HepG2 (cell line): ENCODE results near the gene TECTB. TPM values are rescaled to one million over a fixed set of nuclear protein-coding genes. Genes with fewer than 3 reads are reported as not detected.
A peak's percentile ranks its signal among the peaks of the same experiment; 100 is the strongest.

Experiments
- DBP ChIP-seq: sonication (generic); formaldehyde crosslinking; IDR thresholded peaks from 2 replicates; pipeline ENCODE4 v1.4.0; 2020; ENCODE audit warnings: missing genetic modification reagents; ENCODE audit errors: not compliant biosample characterization
- DDIT3 ChIP-seq: sonication (generic); formaldehyde crosslinking; IDR thresholded peaks from 2 replicates; pipeline ENCODE4 v1.4.0; 2020; ENCODE audit warnings: mild to moderate bottlenecking, missing genetic modification reagents
- FLYWCH1 ChIP-seq: sonication (generic); formaldehyde crosslinking; IDR thresholded peaks from 2 replicates; pipeline ENCODE4 v1.8.1; 2023; ENCODE audit warnings: mild to moderate bottlenecking, missing genetic modification reagents
- FOSL1 ChIP-seq: sonication (generic); formaldehyde crosslinking; IDR thresholded peaks from 2 replicates; pipeline ENCODE4 v1.9.0; 2021; ENCODE audit warnings: missing genetic modification reagents, borderline replicate concordance
- HHEX ChIP-seq: IDR thresholded peaks from 2 replicates; pipeline ENCODE4 v1.6.1; 2016; ENCODE audit warnings: control low read depth
- NCOA5 ChIP-seq: sonication (generic); formaldehyde crosslinking; IDR thresholded peaks from 2 replicates; pipeline ENCODE4 v1.4.0; 2020; ENCODE audit warnings: missing genetic modification reagents
- NFYC ChIP-seq: IDR thresholded peaks from 2 replicates; pipeline ENCODE4 v1.6.1; 2016; ENCODE audit warnings: missing genetic modification reagents, missing compliant biosample characterization
- PRPF4 ChIP-seq: fragments of 200-400 bp; formaldehyde crosslinking; IDR thresholded peaks from 2 replicates; pipeline ENCODE4 v1.6.1; 2016; ENCODE audit warnings: low read length, low read depth; ENCODE audit not compliant: poor library complexity, severe bottlenecking
- SALL2 ChIP-seq: sonication (generic); formaldehyde crosslinking; IDR thresholded peaks from 2 replicates; pipeline ENCODE4 v1.8.1; 2023; ENCODE audit warnings: mild to moderate bottlenecking, missing genetic modification reagents, inconsistent platforms
- SIN3A ChIP-seq: IDR thresholded peaks from 2 replicates; pipeline ENCODE4 v1.6.1; 2011; ENCODE audit warnings: low read depth, mild to moderate bottlenecking, control low read depth, low read length, borderline replicate concordance
- TERF1 ChIP-seq: sonication (generic); formaldehyde crosslinking; IDR thresholded peaks from 2 replicates; pipeline ENCODE4 v1.8.0; 2022; ENCODE audit warnings: mild to moderate bottlenecking, missing genetic modification reagents, moderate library complexity
- U2AF1 ChIP-seq: fragments of 200-400 bp; formaldehyde crosslinking; optimal IDR thresholded peaks from 2 replicates; pipeline ENCODE3; 2017; ENCODE audit warnings: mild to moderate bottlenecking, low read depth, low read length
- ZNF121 ChIP-seq: sonication (generic); formaldehyde crosslinking; IDR thresholded peaks from 2 replicates; pipeline ENCODE4 v1.5.0; 2020; ENCODE audit warnings: mild to moderate bottlenecking, missing genetic modification reagents
- ZNF224 ChIP-seq: sonication (generic); formaldehyde crosslinking; IDR thresholded peaks from 2 replicates; pipeline ENCODE4 v1.5.0; 2020; ENCODE audit warnings: mild to moderate bottlenecking, missing genetic modification reagents
- ZNF326 ChIP-seq: sonication (generic); formaldehyde crosslinking; IDR thresholded peaks from 2 replicates; pipeline ENCODE4 v1.4.0; 2020; ENCODE audit warnings: missing genetic modification reagents, borderline replicate concordance
- ZNF558 ChIP-seq: sonication (generic); formaldehyde crosslinking; IDR thresholded peaks from 2 replicates; pipeline ENCODE4 v1.9.0; 2022; ENCODE audit warnings: mild to moderate bottlenecking, missing genetic modification reagents, borderline replicate concordance
- ZNF652 ChIP-seq: IDR thresholded peaks from 2 replicates; pipeline ENCODE4 v1.6.1; 2016; ENCODE audit warnings: low read depth, borderline replicate concordance
- ZNF691 ChIP-seq: sonication (generic); formaldehyde crosslinking; IDR thresholded peaks from 2 replicates; pipeline ENCODE4 v1.4.0; 2020; ENCODE audit warnings: missing genetic modification reagents, low read depth, mild to moderate bottlenecking, borderline replicate concordance
- ZNF710 ChIP-seq: sonication (generic); formaldehyde crosslinking; IDR thresholded peaks from 2 replicates; pipeline ENCODE4 v1.5.0; 2020; ENCODE audit warnings: mild to moderate bottlenecking, missing genetic modification reagents, borderline replicate concordance
- ZNF770 ChIP-seq: sonication (generic); formaldehyde crosslinking; IDR thresholded peaks from 2 replicates; pipeline ENCODE4 v1.5.0; 2020; ENCODE audit warnings: mild to moderate bottlenecking, missing genetic modification reagents
- ZNF792 ChIP-seq: IDR thresholded peaks from 2 replicates; pipeline ENCODE4 v1.6.1; 2016
- ZNF83 ChIP-seq: sonication (generic); formaldehyde crosslinking; IDR thresholded peaks from 2 replicates; pipeline ENCODE4 v1.4.0; 2020; ENCODE audit warnings: missing genetic modification reagents, mild to moderate bottlenecking, borderline replicate concordance
- polyA plus RNA-seq, 8 experiments: library from polyadenylated mRNA; depleted of rRNA in 3 of 8; stranded (reverse) in 7 of 8; unstranded in 1 of 8; fragments of >200 nt; fragmentation: Illumina TruSeq in 4 of 8; extraction: Trizol in 4 of 8; gene quantifications; 2 replicates each; pipeline versions ENCODE4 v1.2.1 to v1.2.3, GENCODE V29; 2011 to 2016; ENCODE audit warnings: low read depth in 4 of 8, missing spikeins in 1 of 8, mixed read lengths in 1 of 8; ENCODE audit not compliant: insufficient read depth in 1 of 8
- total RNA-seq, 5 experiments: library from RNA; depleted of rRNA; stranded (reverse); fragments of >200 nt; fragmentation: Illumina TruSeq; extraction: Trizol; gene quantifications; 2 replicates each; pipeline ENCODE4 v1.2.3, GENCODE V29; 2016; ENCODE audit warnings: low read depth in 1 of 5

Gene TECTB
- total and polyA plus RNA-seq, 2 of the 13 experiments (the other 11 are each of a cell fraction or from before 2014, with no cell fraction given): 0.78 to 1.8 TPM

- TF ChIP-seq ZNF770 (CRISPR knock-in tag) (peak; percentile 18; the same call in 1 of the 2 replicates), ZNF121 (CRISPR knock-in tag) (no peak), DDIT3 (CRISPR knock-in tag) (peak; percentile 91; the same call in 1 of the 2 replicates), U2AF1 (no peak), ZNF652 (CRISPR knock-in tag) (peak; percentile 43; the same call in 1 of the 2 replicates), NCOA5 (no peak), ZNF691 (CRISPR knock-in tag) (0 out of 2 replicates have a peak, but pooled peaks have one; percentile 80), PRPF4 (no peak), ZNF710 (CRISPR knock-in tag) (peak; percentile 99), FOSL1 (no peak), FLYWCH1 (CRISPR knock-in tag) (no peak; the same call in 1 of the 2 replicates), TERF1 (CRISPR knock-in tag) (no peak), HHEX (CRISPR knock-in tag) (peak; percentile 94), SIN3A (no peak), ZNF83 (no peak), NFYC (peak; percentile 47; the same call in 1 of the 2 replicates), ZNF792 (peak; percentile 82), ZNF326 (no peak), SALL2 (CRISPR knock-in tag) (peak; percentile 86; the same call in 1 of the 2 replicates), DBP (CRISPR knock-in tag) (no peak), ZNF224 (CRISPR knock-in tag) (no peak), ZNF558 (no peak)
Measured at GRCh38 chr10:112261281-112261822, 21.8 kb upstream of the TECTB start (continued).
